Stimulated activated CD8-positive, alpha-beta memory T cell treated with anti-CD3 and anti-CD28 coated beads, Interleukin-15, amount 100 ng/mL, for 4 hours (primary cell): ENCODE results near the gene NEU3.
"Not testable (repeated sequence)": the region's sequence is repeated elsewhere in the genome, so short reads cannot be mapped to it uniquely, and the experiment has no call there.

Source experiments
- DNase-seq, 2 donors: peaks; one replicate each; pipeline ENCODE4 v3.0.0-alpha.2; 2020; ENCODE audit warnings: low read depth in 2 of 2

NEU3 gene

GRCh38 chr11:75029836-75030631 lies 41.3 kb downstream of the NEU3 start:
- no peak for DNase-seq

GRCh38 chr11:75031224-75031753 lies 42.6 kb downstream of the NEU3 start:
- DNase-seq: no peak

GRCh38 chr11:75031771-75032549 lies 43.2 kb downstream of the NEU3 start:
- peak; percentile 7 to 29 for DNase-seq

- DNase-seq: no peak
Measured at GRCh38 chr11:75032550-75032935, 43.8 kb downstream of the NEU3 start.

- DNase-seq: no peak
Measured at GRCh38 chr11:75033916-75034315, 45.2 kb downstream of the NEU3 start.

GRCh38 chr11:75035256-75035655 lies 46.5 kb downstream of the NEU3 start:
- DNase-seq: no peak

- no peak for DNase-seq
Measured at GRCh38 chr11:75035911-75036565, 47.3 kb downstream of the NEU3 start.

- DNase-seq: no peak
Measured at GRCh38 chr11:75040167-75040770, 51.5 kb downstream of the NEU3 start.

- no peak for DNase-seq
Measured at GRCh38 chr11:75041263-75041662, 52.5 kb downstream of the NEU3 start.

GRCh38 chr11:75041821-75042220 lies 53.1 kb downstream of the NEU3 start:
- not testable (repeated sequence) for DNase-seq

- not testable (repeated sequence) for DNase-seq
Measured at GRCh38 chr11:75044381-75045170, 55.8 kb downstream of the NEU3 start.

GRCh38 chr11:75046668-75047067 lies 57.9 kb downstream of the NEU3 start:
- DNase-seq: not testable (repeated sequence)

- DNase-seq: no peak
Measured at GRCh38 chr11:75047191-75047590, 58.5 kb downstream of the NEU3 start.

- not testable (repeated sequence) for DNase-seq
Measured at GRCh38 chr11:75049501-75050266, 61.0 kb downstream of the NEU3 start.

GRCh38 chr11:75050516-75050915 lies 61.8 kb downstream of the NEU3 start:
- DNase-seq: no peak

GRCh38 chr11:75051043-75051442 lies 62.3 kb downstream of the NEU3 start:
- DNase-seq: no peak

GRCh38 chr11:75052457-75052856 lies 63.7 kb downstream of the NEU3 start:
- no peak for DNase-seq

- no peak for DNase-seq
Measured at GRCh38 chr11:75055511-75055910, 66.8 kb downstream of the NEU3 start.

GRCh38 chr11:75056814-75057213 lies 68.1 kb downstream of the NEU3 start:
- no peak for DNase-seq

- DNase-seq: no peak
Measured at GRCh38 chr11:75059299-75059698, 70.6 kb downstream of the NEU3 start.
